Measurements from ENCODE around the gene LHX6. TPM values are rescaled to one million over a fixed set of nuclear protein-coding genes. Genes with fewer than 3 reads are reported as not detected.

Gene LHX6
- total and polyA plus RNA-seq, 3 donors from 2014 or later = 8.8 to 11.5 (median 8.8) TPM

- no peak overlapping the region for H3K4me3 ChIP-seq
- H3K27me3 ChIP-seq = no peaks in the 10 kb centered on the region
- TF ChIP-seq POLR2A (IDR thresholded peaks at IDR 0.05) (no peak), CTCF (IDR thresholded peaks at IDR 0.05) (no peak)
- H3K9me3 ChIP-seq = no peaks in the 10 kb centered on the region
- H3K4me1 ChIP-seq = no peaks in the 10 kb centered on the region
- DNase-seq = no peak
- 90 to 96% methylated on average over 5 of the region's 5 CpGs for WGBS, 2 donors
- H3K36me3 ChIP-seq (ENCODE audit: low read depth, missing control alignments) = no peaks in the 10 kb centered on the region
- intact Hi-C loops (cut with DNase I; ENCODE audit: low total_unique reads) = no loop called here
- no peak overlapping the region for H3K27ac ChIP-seq
Measured at GRCh38 chr9:122204055-122204454, 24.7 kb downstream of the LHX6 start.

GRCh38 chr9:122202111-122202510, 26.6 kb downstream of the LHX6 start:
- H3K27ac ChIP-seq = no peak overlapping the region
- TF ChIP-seq CTCF (IDR thresholded peaks at IDR 0.05) = no peak
- no peak for TF ChIP-seq POLR2A (IDR thresholded peaks at IDR 0.05)
- H3K4me1 ChIP-seq = no peaks in the 10 kb centered on the region
- no peaks in the 10 kb centered on the region for H3K36me3 ChIP-seq (ENCODE audit: low read depth, missing control alignments)
- no peaks in the 10 kb centered on the region for H3K27me3 ChIP-seq
- no peak overlapping the region for H3K4me3 ChIP-seq
- no peaks in the 10 kb centered on the region for H3K9me3 ChIP-seq
- intact Hi-C loops (cut with DNase I; ENCODE audit: low total_unique reads) = no loop called here
- DNase-seq = no peak
- 87 to 90% methylated on average over 3 of the region's 3 CpGs for WGBS, 2 donors

- no peaks in the 10 kb centered on the region for H3K9me3 ChIP-seq
- WGBS, 2 donors = 94 to 100% methylated on average over 1 of the region's 1 CpG
- no peaks in the 10 kb centered on the region for H3K4me1 ChIP-seq
- H3K27me3 ChIP-seq = no peaks in the 10 kb centered on the region
- no peak for TF ChIP-seq POLR2A (IDR thresholded peaks at IDR 0.05)
- TF ChIP-seq CTCF (IDR thresholded peaks at IDR 0.05) = no peak
- H3K4me3 ChIP-seq = no peak overlapping the region
- H3K36me3 ChIP-seq (ENCODE audit: low read depth, missing control alignments) = no peaks in the 10 kb centered on the region
- no peak overlapping the region for H3K27ac ChIP-seq
- no peak for DNase-seq
- intact Hi-C loops (cut with DNase I; ENCODE audit: low total_unique reads) = no loop called here
Measured at GRCh38 chr9:122201641-122202040, 27.1 kb downstream of the LHX6 start.

- Histone ChIP-seq H3K27ac (no peak overlapping the region), H3K4me3 (no peak overlapping the region), H3K27me3 (no peaks in the 10 kb centered on the region), H3K4me1 (no peaks in the 10 kb centered on the region), H3K36me3 (ENCODE audit: low read depth, missing control alignments) (no peaks in the 10 kb centered on the region), H3K9me3 (no peaks in the 10 kb centered on the region)
- TF ChIP-seq POLR2A (IDR thresholded peaks at IDR 0.05) (no peak), CTCF (IDR thresholded peaks at IDR 0.05) (no peak)
- intact Hi-C loops (cut with DNase I; ENCODE audit: low total_unique reads) = no loop called here
- no peak for DNase-seq
- 82 to 83% methylated on average over 6 to 7 of the region's 7 CpGs for WGBS, 2 donors
Measured at GRCh38 chr9:122200960-122201595, 27.7 kb downstream of the LHX6 start.

GRCh38 chr9:122197882-122198281, 30.9 kb downstream of the LHX6 start:
- 73 to 78% methylated on average over 2 to 4 of the region's 4 CpGs for WGBS, 2 donors
- TF ChIP-seq POLR2A (IDR thresholded peaks at IDR 0.05) = no peak
- TF ChIP-seq CTCF (IDR thresholded peaks at IDR 0.05) = no peak
- Histone ChIP-seq H3K4me1 (no peaks in the 10 kb centered on the region), H3K4me3 (no peak overlapping the region), H3K27me3 (no peaks in the 10 kb centered on the region), H3K36me3 (ENCODE audit: low read depth, missing control alignments) (no peaks in the 10 kb centered on the region), H3K9me3 (no peaks in the 10 kb centered on the region), H3K27ac (no peak overlapping the region)
- intact Hi-C loops (cut with DNase I; ENCODE audit: low total_unique reads) = no loop called here
- DNase-seq = no peak
